Cardiac septum (tissue), 1 donor: ENCODE data around the gene LTA. TPM values are rescaled to one million over a fixed set of nuclear protein-coding genes. Genes with fewer than 3 reads are reported as not detected.

Experiments
- DNase-seq: peaks from one replicate; pipeline ENCODE4 v3.0.0-alpha.2; 2020; ENCODE audit warnings: low spot score
- intact Hi-C: fragments of 100-400 bp; cut with DNase I; formaldehyde crosslinking; loops from one replicate; pipeline ENCODE4 v1.14.0; 2022
- total RNA-seq: library from RNA; stranded (reverse); fragmentation: NEBNext Ultra II Directional; extraction: Animal tissue kit (Norgen Biotek cat#: 25700); gene quantifications from one replicate; pipeline ENCODE4 v1.2.1, GENCODE V29; 2021
- donor health status: DM: no; HTN: no; CAD: no.

Gene LTA
- total RNA-seq, 1 donor from 2014 or later = not detected

GRCh38 chr6:31615748-31616147 lies 43.7 kb downstream of the LTA start:
- no peak for DNase-seq
- intact Hi-C loops = no loop called here

DNA sequence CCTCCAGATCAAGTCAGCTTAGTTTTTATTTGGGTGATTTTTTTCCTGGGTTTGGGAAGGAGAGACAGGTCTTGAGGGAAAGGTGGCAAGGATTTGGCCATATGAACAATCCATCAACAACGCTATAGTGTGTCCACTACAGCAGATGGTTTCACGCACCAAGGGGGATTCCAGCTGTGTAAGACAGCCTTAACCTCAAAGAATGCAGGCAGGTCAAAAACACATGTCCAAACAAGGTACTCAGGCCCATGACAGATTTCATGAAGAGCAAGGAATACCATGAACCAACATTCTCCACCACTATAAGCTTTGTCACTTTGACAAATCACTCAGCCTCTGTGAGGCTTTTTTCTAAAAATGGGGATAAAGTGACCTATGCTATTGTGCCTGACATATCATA lies 44.9 kb downstream of the LTA start:
- intact Hi-C loops = no loop called here
- DNase-seq = no peak

DNA sequence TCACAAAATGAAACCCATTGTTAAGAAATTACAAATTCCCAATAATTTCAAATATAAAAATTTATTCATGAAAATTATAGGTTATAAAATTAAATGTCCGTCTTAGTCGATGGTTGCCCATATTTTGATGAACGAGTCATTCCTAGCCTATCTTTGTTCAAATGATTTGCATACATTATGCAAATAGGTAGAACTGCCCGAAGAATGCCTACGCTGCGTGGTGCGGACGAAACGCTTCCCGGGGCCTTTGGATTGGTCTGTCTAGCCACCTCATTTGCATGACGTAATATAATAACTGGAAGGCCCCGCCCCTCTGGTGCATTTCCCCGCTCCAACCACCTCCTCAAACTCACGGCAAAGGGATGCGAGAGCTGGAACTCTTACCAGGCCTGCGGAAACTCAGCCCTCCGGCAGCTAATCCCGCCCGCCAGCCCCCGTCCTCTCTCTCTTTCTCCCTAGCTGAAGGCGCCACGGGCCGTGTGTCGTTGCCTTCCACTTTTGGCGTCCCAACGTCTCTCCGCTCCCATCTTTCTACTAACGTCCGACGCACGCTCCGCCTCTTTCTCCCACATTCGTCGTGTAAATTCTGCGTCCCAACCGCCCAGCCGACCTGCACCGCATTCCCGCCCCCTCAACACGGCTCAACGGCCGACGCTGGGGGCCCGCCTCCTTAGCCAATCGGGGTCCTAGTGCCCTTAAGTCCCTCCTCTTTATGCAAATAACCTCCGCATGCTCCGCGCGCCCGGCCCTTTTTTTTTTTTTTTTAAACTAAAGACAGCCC lies 47.9 kb downstream of the LTA start:
- intact Hi-C loops = loop anchor here (1.0 to 2.0 kb wide), 2 partner anchors 45 to 73 kb away; partner anchors contain the start of genes GPANK1 and NFKBIL1

GRCh38 chr6:31620586-31621319 lies 48.7 kb downstream of the LTA start, which contains the start of gene PRRC2A:
TSS of gene PRRC2A (plus strand) at chr6:31620715. CDS start at chr6:31622790, 2,075 bp downstream.
- peak; percentile 96 for DNase-seq
- intact Hi-C loops = loop anchor here (1.0 to 2.0 kb wide), 2 partner anchors 44 to 73 kb away; partner anchors contain the start of genes GPANK1 and NFKBIL1

More for the DNA sequence above, 47.9 kb downstream of the LTA start:
- peak; percentile 98 for DNase-seq

DNA sequence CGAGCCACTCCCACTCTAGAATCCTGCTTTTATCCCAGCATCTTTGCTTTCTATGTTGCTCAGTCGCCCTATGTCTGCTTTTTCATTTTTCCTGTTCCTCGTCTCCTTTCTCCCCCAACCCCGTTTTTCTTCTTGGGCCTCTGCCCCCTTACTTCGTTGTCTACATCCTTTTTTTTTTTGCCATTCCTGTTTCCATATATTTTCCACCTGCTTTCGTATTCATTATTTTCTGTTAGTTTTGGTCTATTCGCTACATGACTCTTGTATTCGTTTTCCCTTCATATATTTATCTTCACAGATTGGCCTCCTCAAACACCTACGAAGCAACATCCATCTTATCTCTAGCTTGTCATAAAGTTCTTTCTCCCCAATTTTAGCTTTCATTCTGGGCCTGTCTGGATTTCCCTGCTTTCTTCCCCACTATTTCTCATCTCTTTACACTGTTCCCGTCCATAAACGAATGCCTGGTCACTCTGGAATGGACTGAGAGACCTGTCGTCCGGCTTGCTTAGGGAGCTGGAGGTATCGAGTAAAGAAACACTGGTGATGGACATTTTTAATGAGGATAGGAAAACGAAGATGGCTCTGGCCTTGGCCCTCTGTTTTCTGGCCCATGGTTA lies 49.3 kb downstream of the LTA start:
- intact Hi-C loops = loop anchor here (2.0 kb wide), 1 partner anchor 43 kb away; the partner anchor contains the start of gene GPANK1
- DNase-seq = no peak

GRCh38 chr6:31621991-31622390 lies 49.9 kb downstream of the LTA start:
- intact Hi-C loops = loop anchor here (2.0 kb wide), 1 partner anchor 43 kb away; the partner anchor contains the start of gene GPANK1

DNA sequence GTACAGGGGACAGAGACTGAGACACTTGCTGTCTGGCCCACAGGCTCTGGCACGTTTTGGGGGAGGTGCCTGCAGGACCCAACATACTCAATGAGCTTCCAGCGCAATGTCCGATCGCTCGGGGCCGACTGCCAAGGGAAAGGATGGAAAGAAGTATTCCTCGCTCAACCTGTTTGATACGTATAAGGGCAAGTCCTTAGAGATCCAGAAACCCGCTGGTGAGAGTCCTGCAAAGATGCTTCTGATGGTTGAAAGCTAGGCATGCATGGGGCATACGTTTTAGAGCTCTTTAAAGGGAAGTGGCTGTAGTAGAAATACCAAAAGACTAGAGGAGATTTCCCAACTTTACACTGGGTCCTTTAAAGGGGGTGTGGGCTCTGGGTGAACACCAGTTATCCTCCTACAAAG lies 50.6 kb downstream of the LTA start:
- intact Hi-C loops = no loop called here
- no peak for DNase-seq

More at GRCh38 chr6:31621991-31622390, 49.9 kb downstream of the LTA start:
- no peak for DNase-seq

Other genes with a start within 250 kb of the LTA start
- 409 TPM for gene HLA-B, start 215.1 kb upstream of the LTA start, total RNA-seq
- gene MICA, start 168.7 kb upstream of the LTA start, total RNA-seq = 12.7 TPM
- 1.9 TPM for gene MICB, start 74.1 kb upstream of the LTA start, total RNA-seq
- not detected for gene MCCD1, start 43.3 kb upstream of the LTA start, total RNA-seq
- gene DDX39B, start 30.3 kb upstream of the LTA start, total RNA-seq = 201 TPM
- 2.6 TPM for gene ATP6V1G2, start 25.7 kb upstream of the LTA start, total RNA-seq
- gene NFKBIL1, start 24.7 kb upstream of the LTA start, total RNA-seq = 9.5 TPM
- 0.38 TPM for gene TNF, start 3.3 kb downstream of the LTA start, total RNA-seq
- gene LTB, start 10.1 kb downstream of the LTA start, total RNA-seq = 0.86 TPM
- 5.4 TPM for gene LST1, start 14.0 kb downstream of the LTA start, total RNA-seq
- gene NCR3, start 20.7 kb downstream of the LTA start, total RNA-seq = not detected
- 10.3 TPM for gene AIF1, start 42.9 kb downstream of the LTA start, total RNA-seq
- gene PRRC2A, start 48.4 kb downstream of the LTA start, total RNA-seq = 125 TPM
- 270 TPM for gene BAG6, start 80.4 kb downstream of the LTA start, total RNA-seq
- 1.4 TPM for gene APOM, start 83.6 kb downstream of the LTA start, total RNA-seq
- gene C6orf47, start 88.5 kb downstream of the LTA start, total RNA-seq = 17.7 TPM
- 13.6 TPM for gene GPANK1, start 92.7 kb downstream of the LTA start, total RNA-seq
- gene CSNK2B, start 93.8 kb downstream of the LTA start, total RNA-seq = 96.3 TPM
- gene LY6G5B, start 97.7 kb downstream of the LTA start, total RNA-seq = 6.5 TPM
- gene LY6G5C, start 108.8 kb downstream of the LTA start, total RNA-seq = 2.9 TPM
- 26.9 TPM for gene ABHD16A, start 131.0 kb downstream of the LTA start, total RNA-seq
- not detected for gene LY6G6F, start 134.6 kb downstream of the LTA start, total RNA-seq
- gene LY6G6D, start 143.1 kb downstream of the LTA start, total RNA-seq = not detected
- gene LY6G6C, start 149.5 kb downstream of the LTA start, total RNA-seq = not detected
- gene MPIG6B, start 151.1 kb downstream of the LTA start, total RNA-seq = 0.24 TPM
- 69.9 TPM for gene DDAH2, start 157.0 kb downstream of the LTA start, total RNA-seq
- 131 TPM for gene CLIC1, start 164.2 kb downstream of the LTA start, total RNA-seq
- gene MSH5, start 167.7 kb downstream of the LTA start, total RNA-seq = 1.7 TPM
- 0.86 TPM for gene SAPCD1, start 190.4 kb downstream of the LTA start, total RNA-seq
- gene VWA7, start 205.0 kb downstream of the LTA start, total RNA-seq = 21.5 TPM
- gene VARS1, start 223.5 kb downstream of the LTA start, total RNA-seq = 35.0 TPM
- gene LSM2, start 234.7 kb downstream of the LTA start, total RNA-seq = 24.0 TPM
- gene HSPA1L, start 243.0 kb downstream of the LTA start, total RNA-seq = 2.4 TPM
- 296 TPM for gene HSPA1A, start 243.3 kb downstream of the LTA start, total RNA-seq